OCI-M2 (cell line): ENCODE data around the gene SLC66A2.
"Not testable (repeated sequence)": the region's sequence is repeated elsewhere in the genome, so short reads cannot be mapped to it uniquely, and the experiment has no call there.

Experiments used
- DNase-seq: peaks from one replicate; lab custom pipeline; 2025; ENCODE audit not compliant: unreplicated experiment; lab: John Stamatoyannopoulos, UW

Gene SLC66A2

DNA sequence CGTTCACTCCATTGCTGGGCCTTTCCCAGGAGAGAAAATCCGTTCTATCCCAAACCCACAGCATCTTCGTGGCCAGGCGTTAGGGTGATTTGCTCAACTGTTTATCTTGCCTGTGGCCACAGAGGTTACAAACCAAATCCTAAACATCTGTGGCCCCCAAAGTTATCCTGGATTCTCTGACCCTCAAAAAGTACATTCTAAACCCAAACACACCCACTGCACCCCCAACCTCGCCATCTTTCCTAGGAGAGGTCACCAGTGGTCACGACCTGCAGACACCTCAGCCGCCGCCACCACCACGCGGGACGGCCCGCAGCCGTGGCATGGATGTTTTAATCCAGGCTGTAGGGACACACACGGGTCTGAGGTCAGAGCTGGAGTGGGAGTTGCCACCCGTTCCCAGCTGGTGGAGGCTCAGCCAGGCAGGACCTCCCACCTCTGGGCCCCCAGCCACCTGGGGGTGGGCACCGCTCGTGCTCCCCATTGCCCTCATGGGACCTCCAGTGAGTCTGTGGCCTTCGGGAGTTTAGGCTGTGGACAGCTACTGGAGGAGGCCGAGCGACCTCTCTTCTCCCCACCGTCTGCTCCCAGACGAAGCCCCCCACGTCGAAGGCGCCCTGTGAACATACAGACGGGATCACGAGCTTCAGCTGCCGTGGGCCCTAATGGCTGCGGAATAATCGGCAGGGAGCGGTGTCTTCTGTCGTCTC lies 81.7 kb downstream of the SLC66A2 start:
- no peak for DNase-seq

DNA sequence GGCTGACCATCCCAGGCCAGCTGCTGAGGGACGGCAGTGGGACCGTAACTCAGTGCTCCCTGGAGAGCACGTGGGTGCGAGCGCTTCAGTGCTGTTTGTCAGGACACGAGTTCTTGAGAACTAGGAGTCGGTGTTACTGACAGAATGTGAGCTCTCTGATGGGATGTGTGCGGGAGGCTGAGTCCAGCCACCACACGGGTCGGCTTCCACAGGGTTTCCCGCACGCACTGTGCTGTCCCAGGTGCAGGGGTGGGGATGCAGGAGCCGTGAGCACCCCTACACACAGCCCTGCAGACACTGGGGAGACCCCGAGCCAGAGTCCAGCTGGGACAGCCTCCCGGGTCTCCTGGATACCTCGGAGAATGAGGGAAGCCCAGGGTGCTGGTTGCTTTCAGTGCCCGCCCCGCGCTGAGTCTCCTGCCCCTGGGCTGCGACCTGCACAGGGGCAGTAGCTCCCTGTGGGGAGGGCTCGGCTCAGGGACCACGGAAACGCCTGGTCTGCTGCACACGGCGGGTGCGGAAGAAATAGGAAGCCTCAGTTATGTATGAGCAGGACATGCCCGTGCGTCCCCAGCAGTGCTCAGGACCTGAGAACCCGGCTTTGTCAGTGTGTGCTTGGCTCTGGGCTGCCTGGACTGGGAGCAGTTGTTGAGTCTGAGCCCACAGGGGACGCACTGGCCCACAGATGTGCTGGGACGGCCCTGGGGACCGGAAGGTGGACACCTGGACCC lies 82.5 kb downstream of the SLC66A2 start:
- DNase-seq = no peak

DNA sequence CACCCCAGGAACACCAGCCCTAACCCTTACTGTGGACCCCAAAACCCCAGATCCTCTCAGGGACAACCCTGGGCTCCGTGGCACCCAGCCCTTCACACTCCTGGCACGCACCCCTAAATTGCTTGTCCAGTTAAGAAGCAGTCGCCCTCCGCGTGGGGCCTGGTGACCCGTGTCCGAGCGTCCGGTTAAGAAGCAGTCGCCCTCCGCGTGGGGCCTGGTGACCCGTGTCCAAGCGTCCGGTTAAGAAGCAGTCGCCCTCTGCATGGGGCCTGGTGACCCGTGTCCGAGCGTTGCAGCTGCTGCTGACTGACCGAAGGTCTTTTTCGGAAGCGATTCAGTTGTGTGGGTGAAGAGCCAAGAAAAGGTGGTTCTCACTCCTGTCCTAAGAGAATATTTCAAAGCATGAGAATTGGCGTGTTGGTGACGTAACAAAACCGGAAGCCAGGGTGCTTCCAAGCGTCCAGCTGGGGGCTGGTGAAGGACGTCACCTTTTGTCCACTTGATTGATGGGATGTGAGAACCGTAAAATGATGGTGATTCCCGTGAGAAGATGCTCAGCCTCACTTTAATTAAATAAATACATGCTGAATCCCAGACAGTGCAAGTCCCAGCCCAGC lies 83.2 kb downstream of the SLC66A2 start:
- DNase-seq = no peak

DNA sequence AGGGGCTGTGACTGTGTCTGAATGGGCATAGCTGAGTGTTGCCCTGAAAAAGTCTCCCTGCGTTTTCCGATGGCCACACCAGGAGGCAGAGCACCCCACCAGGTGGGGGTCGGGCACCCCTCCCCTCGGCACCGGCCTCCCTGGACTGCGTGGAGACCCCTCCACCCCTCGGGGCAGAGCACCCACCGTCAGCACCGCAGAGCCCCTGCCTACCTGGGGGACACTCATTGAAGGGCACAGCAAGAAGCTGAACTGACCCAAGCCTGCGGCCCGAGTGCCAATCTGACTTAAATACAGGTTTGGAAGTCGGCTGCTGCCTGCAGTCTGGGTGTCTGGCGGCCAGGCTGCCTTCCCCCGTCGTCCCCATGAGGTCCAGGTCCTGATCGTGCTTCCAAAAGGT lies 83.8 kb downstream of the SLC66A2 start:
- DNase-seq = no peak

DNA sequence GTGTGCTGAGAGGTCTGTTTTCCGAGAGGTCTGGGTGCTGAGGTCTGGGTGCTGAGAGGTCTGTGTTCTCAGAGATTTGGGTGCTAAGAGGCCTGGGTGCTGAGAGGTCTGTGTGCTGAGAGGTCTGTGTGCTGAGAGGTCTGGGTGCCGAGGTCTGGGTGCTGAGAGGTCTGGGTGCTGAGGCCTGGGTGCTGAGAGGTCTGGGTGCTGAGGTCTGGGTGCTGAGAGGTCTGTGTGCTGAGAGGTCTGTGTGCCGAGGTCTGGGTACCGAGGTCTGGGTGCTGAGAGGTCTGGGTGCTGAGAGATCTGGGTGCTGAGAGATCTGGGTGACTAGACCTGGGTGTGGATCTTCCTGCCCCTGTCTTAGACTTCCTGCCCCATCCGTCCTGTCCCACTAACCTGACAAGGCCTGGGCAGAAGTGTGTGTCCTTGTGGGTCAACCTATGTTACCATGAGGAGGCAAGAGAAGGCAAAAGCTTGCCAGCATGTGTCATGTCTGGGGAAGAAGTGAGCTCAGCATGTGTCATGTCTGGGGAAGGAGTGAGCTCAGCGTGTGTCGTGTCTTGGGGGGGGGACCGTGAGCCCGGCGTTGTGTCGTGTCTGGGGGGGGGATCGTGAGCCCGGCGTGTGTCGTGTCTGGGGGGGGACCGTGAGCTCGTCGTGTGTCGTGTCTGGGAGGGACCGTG lies 84.4 kb downstream of the SLC66A2 start:
- no peak for DNase-seq

DNA sequence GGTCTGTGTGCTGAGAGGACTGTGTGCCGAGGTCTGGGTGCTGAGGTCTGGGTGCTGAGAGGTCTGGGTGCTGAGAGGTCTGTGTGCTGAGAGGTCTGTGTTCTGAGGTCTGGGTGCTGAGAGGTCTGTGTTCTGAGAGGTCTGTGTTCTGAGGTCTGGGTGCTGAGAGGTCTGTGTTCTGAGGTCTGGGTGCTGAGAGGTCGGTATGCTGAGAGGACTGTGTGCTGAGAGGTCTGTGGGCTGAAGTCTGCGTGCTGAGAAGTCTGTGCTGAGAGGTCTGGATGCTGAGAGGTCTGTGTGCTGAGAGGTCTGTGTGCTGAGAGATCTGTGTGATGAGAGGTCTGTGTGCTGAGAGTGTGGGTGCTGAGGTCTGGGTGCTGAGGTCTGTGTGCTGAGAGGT lies 85.5 kb downstream of the SLC66A2 start:
- DNase-seq = not testable (repeated sequence)

DNA sequence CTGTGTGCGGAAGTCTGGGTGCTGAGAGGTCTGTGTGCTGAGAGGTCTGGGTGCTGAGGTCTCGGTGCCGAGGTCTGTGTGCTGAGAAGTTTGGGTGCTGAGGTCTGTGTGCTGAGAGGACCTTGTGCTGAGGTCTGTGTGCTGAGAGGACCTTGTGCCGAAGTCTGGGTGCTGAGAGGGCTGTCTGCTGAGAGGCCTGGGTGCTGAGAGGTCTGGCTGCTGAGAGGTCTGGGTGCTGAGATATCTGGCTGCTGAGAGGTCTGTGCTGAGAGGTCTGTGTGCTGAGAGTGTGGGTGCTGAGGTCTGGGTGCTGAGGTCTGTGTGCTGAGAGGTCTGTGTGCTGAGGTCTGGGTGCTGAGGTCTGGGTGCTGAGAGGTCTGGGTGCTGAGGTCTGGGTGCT lies 86.5 kb downstream of the SLC66A2 start:
- DNase-seq = not testable (repeated sequence)

DNA sequence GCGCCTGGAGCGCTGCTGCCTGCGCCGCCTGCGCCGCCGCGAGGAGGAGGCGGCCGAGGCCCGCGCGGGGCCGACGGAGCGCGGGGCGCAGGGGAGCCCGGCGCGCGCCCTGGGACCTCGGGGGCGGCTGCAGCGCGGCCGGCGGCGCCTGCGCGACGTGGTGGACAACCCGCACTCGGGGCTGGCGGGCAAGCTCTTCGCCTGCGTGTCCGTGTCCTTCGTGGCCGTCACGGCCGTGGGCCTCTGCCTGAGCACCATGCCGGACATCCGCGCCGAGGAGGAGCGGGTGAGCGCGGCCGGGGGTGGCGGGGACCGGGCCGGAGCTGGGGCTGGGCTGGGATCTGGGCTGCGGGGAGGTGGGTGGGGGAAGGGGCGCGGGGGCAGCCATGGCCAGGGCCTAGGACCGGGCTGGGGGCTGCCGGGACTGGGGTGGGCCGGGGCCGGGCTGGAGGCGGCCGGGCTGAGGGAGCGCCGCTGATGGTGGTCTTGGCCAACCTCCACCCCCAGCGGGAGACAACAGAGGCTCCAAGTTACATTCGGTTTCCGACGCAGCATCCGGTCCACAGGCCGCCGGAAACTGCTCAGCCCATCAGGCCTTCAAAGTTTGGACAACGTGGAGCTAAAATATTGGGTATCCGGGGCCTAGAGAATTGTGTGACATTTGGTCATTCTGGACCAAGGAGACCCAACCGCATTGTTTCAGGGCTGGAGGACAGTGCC lies 87.3 kb downstream of the SLC66A2 start:
- no peak for DNase-seq

DNA sequence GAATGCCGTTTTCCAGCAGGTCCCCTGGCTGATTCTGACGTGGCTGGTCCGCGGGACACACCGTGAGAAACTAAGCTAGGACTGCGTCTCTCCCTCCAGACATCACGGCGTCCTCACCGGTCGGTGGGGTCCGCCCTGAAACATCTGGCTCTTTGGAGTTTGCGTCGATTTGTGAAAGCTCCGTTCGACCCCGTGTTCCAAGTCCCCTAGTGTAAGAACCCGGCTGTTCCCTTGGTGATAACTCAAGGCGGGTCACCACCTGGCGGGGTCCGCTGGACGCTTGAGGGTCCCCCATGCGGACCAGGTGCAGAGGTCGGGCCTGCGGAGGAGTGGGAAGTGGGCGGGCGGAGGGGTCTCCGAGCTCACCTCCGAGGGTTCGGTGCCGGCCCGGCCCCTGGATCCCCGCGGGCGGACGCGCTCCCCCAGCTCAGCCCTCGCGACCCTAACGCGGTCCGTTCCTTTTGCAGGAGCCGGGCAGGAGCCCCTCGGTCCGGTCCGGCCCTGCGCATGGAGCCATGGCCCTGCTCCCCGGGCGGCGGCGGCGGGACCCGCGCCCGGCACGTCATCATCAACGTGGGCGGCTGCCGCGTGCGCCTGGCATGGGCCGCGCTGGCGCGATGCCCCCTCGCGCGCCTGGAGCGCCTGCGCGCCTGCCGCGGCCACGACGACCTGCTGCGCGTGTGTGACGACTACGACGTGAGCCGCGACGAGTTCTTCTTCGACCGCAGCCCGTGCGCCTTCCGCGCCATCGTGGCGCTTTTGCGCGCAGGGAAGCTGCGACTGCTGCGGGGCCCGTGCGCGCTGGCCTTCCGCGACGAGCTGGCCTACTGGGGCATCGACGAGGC lies 88.1 kb downstream of the SLC66A2 start:
- no peak for DNase-seq

DNA sequence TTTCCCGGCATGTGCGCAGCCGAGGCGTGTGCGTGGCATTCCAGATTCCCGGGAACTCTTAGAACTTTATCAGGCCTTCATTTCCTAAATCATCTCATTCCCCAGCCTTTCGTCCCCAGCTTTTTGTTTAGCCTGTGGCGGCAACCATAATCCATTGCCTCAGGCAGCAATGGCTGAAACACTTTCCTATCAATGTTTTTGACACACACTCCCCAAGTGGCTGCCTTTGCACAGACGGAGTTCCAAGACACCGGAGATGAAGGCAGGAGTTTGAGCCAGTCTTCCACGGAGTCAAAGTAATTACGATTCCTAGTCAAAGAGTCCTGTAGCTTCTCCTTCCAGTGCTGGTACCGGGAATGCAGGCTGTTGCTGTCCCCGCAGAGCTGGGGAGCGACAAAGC lies 88.9 kb downstream of the SLC66A2 start:
- no peak for DNase-seq

DNA sequence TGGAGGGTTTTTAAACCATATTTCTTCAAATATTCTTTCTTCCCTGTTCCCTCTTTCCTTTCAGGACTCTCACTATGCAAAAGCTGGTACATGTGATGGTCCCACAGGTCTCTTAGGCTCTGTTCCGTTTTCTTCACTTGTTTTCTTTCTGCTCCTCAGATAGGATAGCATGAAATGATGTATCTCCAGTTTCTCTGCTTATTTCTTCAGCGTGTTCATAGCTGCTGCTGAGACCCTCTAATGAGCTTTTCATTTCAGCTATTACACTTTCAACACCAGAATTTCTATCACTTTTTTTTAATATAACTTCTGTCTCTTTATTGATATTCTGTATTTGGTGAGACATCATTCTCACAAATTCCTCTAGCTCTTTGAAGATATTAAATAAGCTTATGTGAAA lies 89.8 kb downstream of the SLC66A2 start:
- DNase-seq = no peak

DNA sequence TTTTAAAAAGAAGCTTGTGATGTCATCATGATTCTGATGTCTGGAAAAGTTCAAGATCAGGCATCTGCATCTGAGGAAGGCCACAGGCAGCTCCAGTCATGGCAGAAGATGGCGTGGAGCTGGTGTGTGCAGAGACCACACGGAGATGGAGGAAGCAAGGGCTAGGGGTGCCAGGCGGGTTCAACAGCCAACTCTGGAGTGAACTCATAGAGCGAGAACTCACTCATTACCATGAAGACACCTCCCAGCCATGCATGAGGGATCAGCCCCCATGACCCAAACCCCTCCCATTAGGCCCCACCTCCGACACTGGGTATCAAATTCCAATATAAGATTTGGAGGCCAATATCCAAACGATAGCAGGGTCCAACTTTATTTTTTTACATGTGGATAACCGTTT lies 92.1 kb downstream of the SLC66A2 start:
- DNase-seq = no peak

DNA sequence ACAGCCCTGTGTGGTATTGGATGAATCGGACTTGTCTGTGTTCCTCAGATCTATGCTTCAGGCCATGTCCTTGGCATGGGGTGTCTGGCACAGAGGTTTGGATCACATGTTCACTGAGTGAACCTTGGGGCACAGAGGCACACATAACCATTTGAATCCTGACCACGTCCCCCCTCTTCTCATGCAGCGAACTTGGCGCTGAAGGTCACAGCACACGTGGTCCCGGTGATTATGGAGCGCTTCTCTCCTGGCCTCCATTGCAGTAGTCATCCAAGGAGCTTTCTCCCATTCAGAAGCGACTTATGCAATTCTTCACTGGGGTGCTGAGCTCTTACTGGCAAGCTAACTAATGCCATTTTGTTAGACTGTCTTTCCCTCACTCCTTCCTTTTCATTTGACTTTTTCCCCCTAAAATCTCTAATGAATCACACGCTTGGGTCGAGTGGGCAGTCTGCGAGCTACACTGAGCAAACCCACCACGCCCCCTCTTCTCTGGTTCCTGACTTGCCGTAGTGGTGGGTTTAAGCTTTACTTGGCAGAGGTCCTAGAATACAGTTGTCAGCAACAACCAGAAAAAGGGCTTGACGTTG lies 94.3 kb downstream of the SLC66A2 start:
- DNase-seq = no peak

DNA sequence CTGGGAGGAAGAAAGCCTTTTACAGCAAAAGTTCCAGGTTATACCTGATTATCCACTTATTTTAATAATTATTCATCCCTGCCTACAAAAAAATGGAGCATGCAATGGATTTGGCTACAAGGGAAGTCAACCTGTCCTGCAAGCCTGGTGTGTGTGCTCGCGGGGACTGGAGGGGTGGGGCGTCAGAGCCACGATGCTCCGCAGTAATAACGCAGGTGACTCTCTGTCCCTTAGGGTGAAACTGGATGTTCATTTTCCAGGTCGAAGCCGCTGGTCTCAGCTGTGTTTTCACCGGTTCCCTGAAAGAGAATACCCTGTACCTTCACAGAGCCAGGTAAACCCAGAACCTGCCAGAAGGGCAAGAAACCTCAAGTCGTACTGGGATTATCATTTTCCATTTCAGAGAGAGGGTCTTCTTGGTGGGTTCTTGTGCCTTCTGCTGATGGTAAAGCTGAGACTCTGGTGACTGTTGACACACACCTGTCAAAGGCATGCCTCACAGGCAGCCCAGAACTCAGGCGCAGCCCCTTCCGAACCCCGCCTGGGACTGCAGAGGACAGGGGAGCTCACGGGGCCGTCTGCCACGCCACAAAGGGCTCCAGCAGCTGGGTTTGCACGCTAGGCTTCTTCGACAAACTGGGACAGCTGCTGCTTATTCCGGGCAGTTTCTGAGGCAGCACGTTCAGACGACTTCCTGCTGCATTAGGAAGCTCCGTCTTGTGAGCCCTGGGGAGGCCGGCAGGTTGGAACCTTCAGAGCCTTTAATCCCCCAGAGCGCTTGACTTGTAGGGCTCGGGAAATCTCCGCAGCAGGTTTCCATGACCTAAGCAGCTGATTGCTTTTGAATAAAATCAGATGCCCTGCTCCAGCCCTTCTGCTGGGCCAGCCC lies 95.1 kb downstream of the SLC66A2 start:
- DNase-seq = no peak

DNA sequence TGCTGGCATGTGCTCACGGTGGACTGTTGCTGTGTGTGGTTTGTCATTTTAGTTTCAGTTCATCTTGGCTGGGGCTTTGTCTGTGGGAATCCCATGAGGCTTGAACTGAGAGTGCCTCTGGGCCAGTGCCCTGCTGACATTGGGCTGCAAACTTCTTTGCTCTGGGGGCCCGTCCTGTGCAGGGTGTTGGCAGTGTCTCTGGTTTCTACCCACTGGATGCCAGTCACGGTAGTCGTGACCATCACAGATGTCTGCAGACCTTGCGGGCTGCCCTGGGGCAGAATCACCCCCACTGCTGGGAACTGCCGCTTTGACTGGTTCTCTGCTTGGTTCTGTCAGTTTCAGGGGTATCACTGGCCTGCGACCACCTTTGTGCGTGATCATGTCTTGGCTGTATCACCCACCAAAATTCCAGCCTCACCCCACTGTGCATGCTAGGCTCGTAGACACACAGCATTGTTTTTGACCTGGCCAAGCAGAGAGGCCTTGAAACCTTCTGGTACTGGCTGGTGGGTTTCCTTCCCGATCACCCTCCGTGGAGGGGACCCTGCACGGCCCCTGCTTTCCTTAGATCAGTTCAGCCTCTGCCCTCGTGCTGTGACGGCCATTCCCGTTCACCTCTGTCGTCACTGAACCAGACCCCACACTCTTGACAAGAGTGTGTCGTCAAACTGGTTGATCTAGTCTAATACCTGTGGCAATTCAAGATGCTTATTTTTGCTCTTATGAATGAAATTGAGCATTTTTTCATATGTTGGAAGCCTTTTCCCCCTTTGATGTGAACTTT lies 96.1 kb downstream of the SLC66A2 start:
- no peak for DNase-seq

DNA sequence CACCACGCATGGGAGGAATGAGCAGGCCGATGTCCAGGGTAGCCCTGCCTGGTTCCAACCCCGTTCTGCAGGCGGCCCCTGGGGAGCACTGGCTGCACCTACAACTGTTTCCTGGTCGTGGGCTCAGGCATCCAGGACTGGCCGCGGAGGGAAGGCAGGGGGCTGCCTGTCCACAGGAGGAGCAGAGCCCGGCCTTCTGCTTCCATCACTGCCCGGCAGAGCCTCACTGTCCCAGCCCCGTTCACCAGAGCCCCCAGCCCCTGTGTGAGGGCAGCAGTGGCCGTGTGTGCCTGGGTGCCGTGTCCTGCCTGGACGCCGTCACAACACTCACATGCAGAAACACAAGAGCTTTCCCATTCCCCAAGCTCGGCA lies 97.5 kb downstream of the SLC66A2 start:
- no peak for DNase-seq

DNA sequence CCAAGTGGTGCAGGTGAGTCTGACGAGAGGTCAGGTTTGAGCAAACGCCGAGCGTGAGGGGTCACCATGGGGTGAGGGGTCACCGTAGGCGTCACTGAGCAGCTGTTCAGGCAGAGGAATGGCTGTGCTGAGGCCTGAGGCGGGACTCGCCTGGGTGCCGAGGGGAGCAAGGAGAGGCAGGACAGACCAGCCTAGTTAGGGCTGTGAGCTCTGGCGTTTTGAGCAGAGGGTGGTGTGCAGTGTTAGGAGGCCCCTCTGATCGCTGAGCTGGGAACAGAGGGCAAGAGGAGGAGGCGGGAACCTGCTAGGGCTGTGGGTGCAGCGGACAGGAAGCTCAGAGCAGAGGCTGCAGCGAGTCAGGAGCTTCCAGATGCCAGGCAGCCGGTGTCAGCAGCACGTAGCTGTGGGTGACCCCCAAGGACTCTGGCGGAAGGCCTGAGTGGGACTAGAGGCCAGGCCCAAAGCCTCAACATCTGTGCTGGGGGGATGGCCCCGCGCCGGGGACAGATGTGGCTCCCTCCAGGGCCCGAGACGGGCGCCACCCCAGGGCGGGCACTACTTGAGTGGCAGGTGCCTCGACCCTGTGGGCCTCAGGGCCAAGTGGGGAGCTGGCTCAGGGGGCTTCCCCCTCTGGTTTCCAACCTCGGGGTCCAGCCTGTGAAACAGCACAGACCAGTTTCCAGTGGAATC lies 98.0 kb downstream of the SLC66A2 start:
- no peak for DNase-seq
